ENCODE data around the gene BTRC. TPM values are rescaled to one million over a fixed set of nuclear protein-coding genes. Genes with fewer than 3 reads are reported as not detected.
"Not testable (repeated sequence)": the region's sequence is repeated elsewhere in the genome, so short reads cannot be mapped to it uniquely, and the experiment has no call there.

BTRC gene
- total RNA-seq, 3 donors from 2014 or later = 12.4 to 19.5 (median 16.0) TPM

GRCh38 chr10:101354328-101355071 is 535 bp downstream of the BTRC start:
- Histone ChIP-seq H3K4me3 (peak overlapping the region; percentile 84), H3K36me3 (ENCODE audit: low read depth) (no peaks in the 10 kb centered on the region), H3K4me1 (ENCODE audit: low read depth) (no peaks in the 10 kb centered on the region), H3K9me3 (no peaks in the 10 kb centered on the region)
- DNase-seq = peak in 2 of 3 donors; percentile 64 to 80
- TF ChIP-seq CTCF (IDR thresholded peaks at IDR 0.05) = no peak
- peak; percentile 56 for ATAC-seq
- intact Hi-C loops (cut with DNase I, micrococcal nuclease) = no loop called here

- Histone ChIP-seq H3K9me3 (no peaks in the 10 kb centered on the region), H3K36me3 (ENCODE audit: low read depth) (no peaks in the 10 kb centered on the region), H3K4me3 (no peak overlapping the region), H3K4me1 (ENCODE audit: low read depth) (no peaks in the 10 kb centered on the region)
- ATAC-seq (no peak), DNase-seq (no peak)
- TF ChIP-seq CTCF (IDR thresholded peaks at IDR 0.05) = no peak
- intact Hi-C loops (cut with DNase I, micrococcal nuclease) = no loop called here
Observed at GRCh38 chr10:101355072-101355706, 1.2 kb downstream of the BTRC start.

- intact Hi-C loops (cut with DNase I, micrococcal nuclease) = no loop called here
- no peak for DNase-seq
- no peak for TF ChIP-seq CTCF (IDR thresholded peaks at IDR 0.05)
Observed at GRCh38 chr10:101356132-101356531, 2.2 kb downstream of the BTRC start.

GRCh38 chr10:101357958-101358357 is 4.0 kb downstream of the BTRC start:
- no peak for TF ChIP-seq CTCF (IDR thresholded peaks at IDR 0.05)
- no peaks in the 10 kb centered on the region for H3K4me1 ChIP-seq (ENCODE audit: low read depth)
- no peaks in the 10 kb centered on the region for H3K9me3 ChIP-seq
- DNase-seq (no peak), ATAC-seq (no peak)
- intact Hi-C loops (cut with DNase I, micrococcal nuclease) = no loop called here
- H3K36me3 ChIP-seq (ENCODE audit: low read depth) = no peaks in the 10 kb centered on the region
- H3K4me3 ChIP-seq = no peak overlapping the region

More at GRCh38 chr10:101356132-101356531, 2.2 kb downstream of the BTRC start:
- no peaks in the 10 kb centered on the region for H3K9me3 ChIP-seq
- no peak for ATAC-seq
- H3K4me1 ChIP-seq (ENCODE audit: low read depth) = no peaks in the 10 kb centered on the region
- no peak overlapping the region for H3K4me3 ChIP-seq
- no peaks in the 10 kb centered on the region for H3K36me3 ChIP-seq (ENCODE audit: low read depth)

- intact Hi-C loops (cut with DNase I, micrococcal nuclease) = no loop called here
- H3K9me3 ChIP-seq = no peaks in the 10 kb centered on the region
- no peaks in the 10 kb centered on the region for H3K4me1 ChIP-seq (ENCODE audit: low read depth)
- ATAC-seq (no peak), DNase-seq (no peak)
- no peaks in the 10 kb centered on the region for H3K36me3 ChIP-seq (ENCODE audit: low read depth)
- no peak for TF ChIP-seq CTCF (IDR thresholded peaks at IDR 0.05)
- H3K4me3 ChIP-seq = no peak overlapping the region
Observed at GRCh38 chr10:101358706-101359300, 4.8 kb downstream of the BTRC start.

GRCh38 chr10:101360090-101360489 is 6.1 kb downstream of the BTRC start:
- H3K36me3 ChIP-seq (ENCODE audit: low read depth); intact Hi-C loops (cut with DNase I, micrococcal nuclease); DNase-seq: not testable (repeated sequence)

GRCh38 chr10:101360841-101361240 is 6.9 kb downstream of the BTRC start:
- H3K9me3 ChIP-seq; intact Hi-C loops (cut with DNase I, micrococcal nuclease); H3K4me1 ChIP-seq (ENCODE audit: low read depth); DNase-seq; H3K36me3 ChIP-seq (ENCODE audit: low read depth); H3K4me3 ChIP-seq; ATAC-seq: not testable (repeated sequence)

More at GRCh38 chr10:101360090-101360489, 6.1 kb downstream of the BTRC start:
- not testable (repeated sequence) for H3K4me3 ChIP-seq; H3K4me1 ChIP-seq (ENCODE audit: low read depth); H3K9me3 ChIP-seq; ATAC-seq
